Activated CD4-positive, alpha-beta T cell treated with anti-CD3 and anti-CD28 coated beads, Interleukin-2, amount 10 ng/mL, durations not matched to agents 7 days and 5 days (primary cell): ENCODE data around the gene EDN2. TPM values are rescaled to one million over a fixed set of nuclear protein-coding genes. Genes with fewer than 3 reads are reported as not detected.

Source experiments
- CTCF ChIA-PET: fragments of 350-600 bp; sonication (Branson Sonifier 250); formaldehyde crosslinking; loops from one replicate; lab custom pipeline; 2021; ENCODE audit warnings: antibody characterized with exemption; lab: Charles Lee
- POLR2A ChIA-PET: fragments of 350-600 bp; sonication (Branson Sonifier 250); formaldehyde crosslinking; loops from one replicate; lab custom pipeline; 2021; ENCODE audit warnings: antibody characterized with exemption; lab: Charles Lee
- DNase-seq: peaks from one replicate; pipeline ENCODE4 v3.0.0-alpha.2; 2020
- H3K27ac Mint-ChIP-seq: one replicate; pipeline ENCODE4 v1.8.0; 2021; ENCODE audit warnings: mild to moderate bottlenecking, moderate library complexity, mixed read lengths
- H3K27me3 Mint-ChIP-seq: one replicate; pipeline ENCODE4 v1.8.0; 2021; ENCODE audit warnings: mixed read lengths
- H3K36me3 Mint-ChIP-seq: one replicate; pipeline ENCODE4 v1.8.0; 2021; ENCODE audit warnings: low read depth, mixed read lengths
- H3K4me1 Mint-ChIP-seq: one replicate; pipeline ENCODE4 v1.8.0; 2021; ENCODE audit warnings: mixed read lengths
- H3K4me3 Mint-ChIP-seq: one replicate; pipeline ENCODE4 v1.8.0; 2021; ENCODE audit warnings: mild to moderate bottlenecking, moderate library complexity, mixed read lengths
- H3K9me3 Mint-ChIP-seq: one replicate; pipeline ENCODE4 v1.8.0; 2021; ENCODE audit warnings: mixed read lengths
- total RNA-seq, 2 experiments: library from RNA; stranded (reverse); gene quantifications; one replicate each; pipeline ENCODE4 v1.2.3, GENCODE V29; 2021

Gene EDN2
- total RNA-seq, 2 experiments from 2014 or later, result not detected

DNA sequence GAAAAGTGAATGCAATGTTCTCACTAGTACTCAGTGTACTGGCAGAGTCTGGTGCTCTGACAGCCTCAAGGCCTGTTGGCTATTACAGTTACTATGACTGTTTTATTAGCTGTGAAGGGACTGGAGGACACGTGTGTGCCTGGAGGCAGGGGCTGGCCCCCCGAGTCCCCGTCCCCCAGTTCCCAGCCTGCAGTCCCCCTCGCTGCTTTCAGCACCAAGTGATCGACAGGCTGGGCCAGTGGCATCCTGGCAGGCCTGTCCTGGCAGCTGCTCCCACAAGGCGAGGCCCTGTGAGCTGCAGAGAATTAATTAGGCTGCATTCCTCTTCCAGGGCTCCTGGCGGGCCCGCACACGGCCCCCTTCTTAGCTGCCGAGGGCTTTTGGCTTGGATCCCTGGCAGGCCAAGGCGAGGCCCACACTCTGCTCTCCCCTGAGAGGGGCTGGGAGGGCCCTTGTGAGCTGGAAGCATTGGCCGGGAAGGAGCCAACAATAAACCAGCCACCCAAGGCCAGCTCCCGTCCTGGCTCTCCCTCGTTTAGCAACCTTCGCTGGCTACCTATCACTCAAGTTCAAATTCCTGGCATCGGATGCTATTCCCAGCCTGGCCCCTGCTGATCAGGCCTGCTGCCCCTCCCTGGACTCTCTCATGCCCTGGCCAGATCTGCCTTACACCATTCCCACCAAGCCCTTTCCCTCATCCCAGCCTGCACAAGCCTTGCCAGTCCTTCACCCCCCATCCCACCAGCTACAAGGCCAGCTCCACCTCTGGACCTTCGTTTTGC lies 9.8 kb downstream of the EDN2 start:
- CTCF ChIA-PET, result no interaction called here
- Mint-ChIP-seq H3K27me3 (no peaks in the 10 kb centered on the region), H3K9me3 (no peaks in the 10 kb centered on the region), H3K4me3 (no peak overlapping the region), H3K27ac (no peak overlapping the region), H3K36me3 (no peaks in the 10 kb centered on the region), H3K4me1 (no peaks in the 10 kb centered on the region)
- POLR2A ChIA-PET, result no interaction called here
- DNase-seq, result no peak

DNA sequence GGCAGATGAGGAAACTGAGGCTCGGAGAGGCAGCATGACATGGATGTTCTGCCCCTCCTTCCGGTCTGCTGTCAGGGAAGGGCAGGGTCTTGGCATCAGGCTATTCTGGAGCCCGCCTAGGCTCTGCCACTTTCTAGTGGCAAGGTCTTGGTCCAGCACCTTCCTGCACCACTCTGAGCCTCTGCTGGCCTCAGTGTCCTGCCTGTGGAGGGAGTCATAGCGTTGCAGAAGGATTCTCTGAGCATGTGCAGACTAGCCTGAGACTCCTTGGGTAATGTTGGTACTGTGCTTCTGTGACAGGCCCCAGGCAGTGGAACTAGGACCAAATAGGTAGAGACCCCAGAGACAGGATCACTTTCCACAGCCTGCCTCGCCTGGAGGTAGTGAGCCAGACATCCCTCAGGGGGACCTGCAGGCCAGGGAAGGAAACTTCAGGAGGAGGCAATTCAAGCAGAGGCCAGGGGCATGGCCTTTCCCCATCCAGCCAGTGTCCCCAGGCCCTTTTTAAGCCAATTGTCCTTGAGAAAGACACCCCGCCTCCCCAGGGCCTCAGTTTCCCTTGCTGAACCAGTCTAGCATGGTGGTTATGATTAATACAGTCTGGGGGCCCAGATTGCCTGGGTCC lies 10.6 kb downstream of the EDN2 start:
- no peaks in the 10 kb centered on the region for H3K36me3 Mint-ChIP-seq
- no peaks in the 10 kb centered on the region for H3K9me3 Mint-ChIP-seq
- ChIA-PET POLR2A (no interaction called here), CTCF (interaction anchor here (0.8 kb wide), 1 partner anchor 700 kb away, joined by 3 read pairs; no protein-coding TSS in a partner anchor)
- no peak for DNase-seq
- no peaks in the 10 kb centered on the region for H3K27me3 Mint-ChIP-seq
- no peak overlapping the region for H3K27ac Mint-ChIP-seq
- no peak overlapping the region for H3K4me3 Mint-ChIP-seq
- no peaks in the 10 kb centered on the region for H3K4me1 Mint-ChIP-seq

GRCh38 chr1:41471658-41472057 lies 12.8 kb downstream of the EDN2 start:
- Mint-ChIP-seq H3K4me1 (no peaks in the 10 kb centered on the region), H3K9me3 (no peaks in the 10 kb centered on the region), H3K4me3 (no peak overlapping the region), H3K27me3 (no peaks in the 10 kb centered on the region), H3K27ac (no peak overlapping the region), H3K36me3 (no peaks in the 10 kb centered on the region)
- DNase-seq, result no peak
- ChIA-PET POLR2A (no interaction called here), CTCF (interaction anchor here (1.8 kb wide), 1 partner anchor 10 kb away, joined by 4 read pairs; no protein-coding TSS in a partner anchor)

DNA sequence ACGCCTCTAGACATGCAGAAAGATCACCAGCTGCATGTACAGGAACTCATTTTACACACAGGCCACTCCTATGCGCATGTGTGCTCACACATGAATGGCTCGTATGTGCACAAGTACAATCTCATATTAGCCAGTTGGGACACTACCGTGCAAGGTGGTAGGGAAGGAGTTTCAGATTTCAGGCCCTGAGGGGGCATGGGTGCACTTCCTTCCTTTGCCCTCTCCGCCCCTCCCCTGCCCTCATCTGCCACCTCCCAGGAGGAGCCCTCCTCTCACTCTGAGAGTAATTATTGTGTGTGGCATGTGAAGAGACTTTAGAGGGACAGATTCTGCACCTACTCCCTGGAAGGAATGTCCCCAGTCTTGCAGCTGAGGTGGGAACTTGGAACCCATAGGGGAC lies 14.8 kb downstream of the EDN2 start:
- Mint-ChIP-seq H3K27ac (no peak overlapping the region), H3K27me3 (no peaks in the 10 kb centered on the region), H3K9me3 (no peaks in the 10 kb centered on the region), H3K4me3 (no peak overlapping the region), H3K4me1 (no peaks in the 10 kb centered on the region), H3K36me3 (no peaks in the 10 kb centered on the region)
- ChIA-PET POLR2A (no interaction called here), CTCF (no interaction called here)
- DNase-seq, result no peak

- Mint-ChIP-seq H3K27me3 (no peaks in the 10 kb centered on the region), H3K27ac (no peak overlapping the region), H3K4me1 (no peaks in the 10 kb centered on the region), H3K36me3 (no peaks in the 10 kb centered on the region), H3K9me3 (no peaks in the 10 kb centered on the region), H3K4me3 (no peak overlapping the region)
- DNase-seq, result no peak
- ChIA-PET CTCF (interaction anchor here (2.3 kb wide), 1 partner anchor 11 kb away, joined by 4 read pairs; no protein-coding TSS in a partner anchor), POLR2A (no interaction called here)
These were observed 16.2 kb downstream of the EDN2 start for GRCh38 chr1:41468122-41468762.

GRCh38 chr1:41467673-41468072 lies 16.8 kb downstream of the EDN2 start:
- Mint-ChIP-seq H3K27ac (no peak overlapping the region), H3K36me3 (no peaks in the 10 kb centered on the region), H3K9me3 (no peaks in the 10 kb centered on the region), H3K4me1 (no peaks in the 10 kb centered on the region), H3K27me3 (no peaks in the 10 kb centered on the region), H3K4me3 (no peak overlapping the region)
- DNase-seq, result no peak
- POLR2A ChIA-PET, result no interaction called here
- CTCF ChIA-PET, result interaction anchor here (2.3 kb wide), 1 partner anchor 12 kb away, joined by 4 read pairs; no protein-coding TSS in a partner anchor

GRCh38 chr1:41466146-41466545 lies 18.3 kb downstream of the EDN2 start:
- POLR2A ChIA-PET, result interaction anchor here (0.6 kb wide), 1 partner anchor 1144 kb away, joined by 3 read pairs; no protein-coding TSS in a partner anchor
- no peak for DNase-seq
- no peak overlapping the region for H3K4me3 Mint-ChIP-seq

GRCh38 chr1:41465741-41466140 lies 18.7 kb downstream of the EDN2 start:
- ChIA-PET CTCF (no interaction called here), POLR2A (interaction anchor here (0.6 kb wide), 1 partner anchor 1144 kb away, joined by 3 read pairs; no protein-coding TSS in a partner anchor)
- H3K36me3 Mint-ChIP-seq, result no peaks in the 10 kb centered on the region
- DNase-seq, result no peak
- no peaks in the 10 kb centered on the region for H3K4me1 Mint-ChIP-seq
- H3K27ac Mint-ChIP-seq, result no peak overlapping the region
- no peaks in the 10 kb centered on the region for H3K27me3 Mint-ChIP-seq
- no peak overlapping the region for H3K4me3 Mint-ChIP-seq
- no peaks in the 10 kb centered on the region for H3K9me3 Mint-ChIP-seq

More at GRCh38 chr1:41466146-41466545, 18.3 kb downstream of the EDN2 start:
- H3K27me3 Mint-ChIP-seq, result no peaks in the 10 kb centered on the region
- H3K4me1 Mint-ChIP-seq, result no peaks in the 10 kb centered on the region
- H3K9me3 Mint-ChIP-seq, result no peaks in the 10 kb centered on the region
- H3K36me3 Mint-ChIP-seq, result no peaks in the 10 kb centered on the region
- no peak overlapping the region for H3K27ac Mint-ChIP-seq
- CTCF ChIA-PET, result interaction anchor here (2.3 kb wide), 1 partner anchor 14 kb away, joined by 4 read pairs; no protein-coding TSS in a partner anchor

DNA sequence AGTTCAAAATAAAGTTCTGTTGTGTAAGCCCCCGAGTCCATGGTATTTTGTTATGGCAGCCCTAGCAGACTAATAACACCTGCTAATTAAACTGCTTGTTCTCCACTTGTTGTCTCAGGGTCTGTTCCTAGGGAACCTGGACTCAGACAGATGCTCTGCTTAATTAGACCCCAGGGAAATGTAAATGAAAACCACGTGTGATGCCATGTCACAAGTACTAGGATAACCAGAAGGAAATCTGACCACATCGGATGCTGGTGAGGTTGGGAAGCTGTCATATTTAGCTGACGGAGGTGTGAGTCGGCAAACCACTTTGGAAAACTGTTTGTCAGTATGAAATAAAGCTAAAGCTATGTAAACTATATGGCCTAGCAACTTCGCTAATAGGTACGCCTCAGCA lies 19.6 kb downstream of the EDN2 start:
- no peaks in the 10 kb centered on the region for H3K9me3 Mint-ChIP-seq
- no peak overlapping the region for H3K27ac Mint-ChIP-seq
- CTCF ChIA-PET, result interaction anchor here (0.6 to 1.0 kb wide), 2 partner anchors 9 to 874 kb away, joined by 3 to 7 read pairs; no protein-coding TSS in a partner anchor
- POLR2A ChIA-PET, result no interaction called here
- H3K4me1 Mint-ChIP-seq, result no peaks in the 10 kb centered on the region
- no peaks in the 10 kb centered on the region for H3K27me3 Mint-ChIP-seq
- DNase-seq, result no peak
- H3K4me3 Mint-ChIP-seq, result no peak overlapping the region
- H3K36me3 Mint-ChIP-seq, result no peaks in the 10 kb centered on the region

GRCh38 chr1:41463516-41463915 lies 21.0 kb downstream of the EDN2 start:
- peaks cover 3% of the 10 kb centered on the region for H3K27me3 Mint-ChIP-seq
- no peaks in the 10 kb centered on the region for H3K4me1 Mint-ChIP-seq
- H3K36me3 Mint-ChIP-seq, result no peaks in the 10 kb centered on the region
- CTCF ChIA-PET, result no interaction called here
- H3K27ac Mint-ChIP-seq, result no peak overlapping the region
- no peaks in the 10 kb centered on the region for H3K9me3 Mint-ChIP-seq
- DNase-seq, result no peak
- H3K4me3 Mint-ChIP-seq, result no peak overlapping the region
- POLR2A ChIA-PET, result no interaction called here

DNA sequence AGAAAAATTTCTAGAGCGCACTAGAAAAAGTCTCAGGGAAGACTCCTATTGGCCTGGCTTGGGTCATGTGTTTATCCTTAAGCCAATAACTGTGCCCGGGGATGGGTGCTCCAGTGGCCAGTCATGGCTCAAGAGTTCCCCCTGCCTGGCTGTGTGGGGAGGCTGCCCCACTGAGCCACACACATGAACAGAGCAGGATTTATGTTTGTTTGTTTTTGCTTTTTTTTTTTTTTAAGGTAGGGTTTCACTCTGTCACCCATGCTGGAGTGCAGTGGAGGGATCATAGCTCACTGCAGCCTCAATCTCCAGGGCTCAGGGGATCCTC lies 21.8 kb downstream of the EDN2 start:
- H3K27me3 Mint-ChIP-seq, result peaks cover 3% of the 10 kb centered on the region
- ChIA-PET CTCF (no interaction called here), POLR2A (no interaction called here)
- no peaks in the 10 kb centered on the region for H3K9me3 Mint-ChIP-seq
- no peaks in the 10 kb centered on the region for H3K36me3 Mint-ChIP-seq
- no peak overlapping the region for H3K4me3 Mint-ChIP-seq
- no peak for DNase-seq
- H3K4me1 Mint-ChIP-seq, result no peaks in the 10 kb centered on the region
- H3K27ac Mint-ChIP-seq, result no peak overlapping the region

DNA sequence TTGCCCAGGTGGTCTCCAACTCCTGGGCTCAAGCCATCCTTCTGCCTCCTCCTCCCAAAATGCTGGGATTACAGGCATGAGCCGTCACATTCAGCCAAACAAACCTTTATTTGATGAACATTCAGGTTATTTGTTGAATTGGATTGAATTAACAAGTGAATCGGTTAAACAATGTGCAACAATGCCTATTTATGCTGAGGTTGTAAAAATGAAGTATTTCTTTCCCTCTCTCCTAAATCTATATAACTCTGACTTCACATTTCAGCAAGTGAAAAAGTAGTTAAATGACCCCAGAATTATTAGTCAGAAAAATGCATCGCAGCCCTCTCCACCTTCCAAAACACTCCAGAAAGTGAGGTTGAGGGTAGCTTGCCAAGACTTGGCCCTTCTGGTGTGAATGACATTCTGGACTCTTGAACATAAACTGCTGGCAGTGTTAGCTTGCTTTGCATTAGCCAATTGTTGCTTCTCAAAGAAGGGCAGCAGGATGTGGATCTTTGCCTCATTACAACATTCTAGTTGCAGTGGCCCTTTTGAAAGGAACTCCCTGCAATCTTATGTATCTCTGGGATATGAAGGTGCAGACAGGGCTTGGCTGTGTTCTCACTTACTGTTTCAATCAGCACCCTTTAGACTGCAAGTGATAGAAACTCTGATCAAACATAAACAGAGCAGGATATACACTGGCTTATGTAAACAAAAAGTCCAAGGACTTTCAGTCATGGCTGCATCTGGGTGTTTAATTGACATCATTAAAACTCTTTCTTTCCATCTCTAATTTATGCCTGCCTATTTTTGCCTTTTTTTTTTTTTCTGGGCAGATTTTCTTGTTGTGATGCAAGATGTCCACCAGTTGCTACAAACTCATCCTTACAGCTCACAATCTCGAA lies 22.4 kb downstream of the EDN2 start:
- POLR2A ChIA-PET, result no interaction called here
- peaks cover 3% of the 10 kb centered on the region for H3K27me3 Mint-ChIP-seq
- DNase-seq, result no peak
- H3K4me3 Mint-ChIP-seq, result no peak overlapping the region
- no peak overlapping the region for H3K27ac Mint-ChIP-seq
- no peaks in the 10 kb centered on the region for H3K36me3 Mint-ChIP-seq
- no peaks in the 10 kb centered on the region for H3K4me1 Mint-ChIP-seq
- no peaks in the 10 kb centered on the region for H3K9me3 Mint-ChIP-seq
- CTCF ChIA-PET, result no interaction called here
